Karpas-422 (cell line): ENCODE results near the gene RAB31. TPM values are rescaled to one million over a fixed set of nuclear protein-coding genes. Genes with fewer than 3 reads are reported as not detected.

Experiments
- DNase-seq: peaks from one replicate; pipeline ENCODE4 v3.0.0-alpha.2; 2015
- H2AFZ ChIP-seq: fragments of 200-600 bp; sonication (generic); 2 replicates; pipeline ENCODE4 v1.6.1; 2014; ENCODE audit warnings: antibody characterized with exemption, low read length, mixed read lengths
- H3K27ac ChIP-seq: fragments of 200-600 bp; sonication (generic); 2 replicates; pipeline ENCODE4 v1.5.1; 2014; ENCODE audit warnings: mild to moderate bottlenecking, low read length, moderate library complexity
- H3K27me3 ChIP-seq: fragments of 200-600 bp; sonication (generic); 2 replicates; pipeline ENCODE4 v1.6.1; 2014; ENCODE audit warnings: low read length, mixed read lengths
- H3K36me3 ChIP-seq: fragments of 200-600 bp; sonication (generic); 2 replicates; pipeline ENCODE4 v1.6.1; 2014; ENCODE audit warnings: low read length, mixed read lengths; ENCODE audit not compliant: insufficient read depth
- H3K4me1 ChIP-seq: fragments of 200-600 bp; sonication (generic); 2 replicates; pipeline ENCODE4 v1.6.1; 2014; ENCODE audit warnings: mild to moderate bottlenecking, low read length, mixed read lengths
- H3K4me2 ChIP-seq: fragments of 200-600 bp; sonication (generic); 2 replicates; pipeline ENCODE4 v1.6.1; 2014; ENCODE audit warnings: low read length, low read depth, mild to moderate bottlenecking; ENCODE audit not compliant: poor library complexity, severe bottlenecking
- H3K4me3 ChIP-seq: fragments of 200-600 bp; sonication (generic); 2 replicates; pipeline ENCODE4 v1.5.1; 2014; ENCODE audit warnings: mild to moderate bottlenecking, antibody characterized with exemption, low read length, mixed read lengths
- H3K79me2 ChIP-seq: fragments of 200-600 bp; sonication (generic); 2 replicates; pipeline ENCODE4 v1.6.1; 2014; ENCODE audit warnings: mild to moderate bottlenecking, low read length, mixed read lengths
- H3K9ac ChIP-seq: fragments of 200-600 bp; sonication (generic); 2 replicates; pipeline ENCODE4 v1.6.0; 2014; ENCODE audit warnings: low read length
- H3K9me2 ChIP-seq: fragments of 200-600 bp; sonication (generic), shearing (Covaris generic); replicated peaks from 2 replicates; pipeline ENCODE4 v1.6.0; 2014; ENCODE audit warnings: mild to moderate bottlenecking, low read length, moderate library complexity; ENCODE audit not compliant: insufficient read depth
- H3K9me3 ChIP-seq: fragments of 300-700, 200-600 bp; sonication (generic); 2 replicates; pipeline ENCODE4 v1.6.1; 2014; ENCODE audit warnings: low read length, mixed read lengths
- H4K20me1 ChIP-seq: fragments of 200-600 bp; sonication (generic); 2 replicates; pipeline ENCODE4 v1.6.1; 2014; ENCODE audit warnings: mild to moderate bottlenecking, antibody characterized with exemption, low read length, low read depth; ENCODE audit not compliant: insufficient read depth
- total RNA-seq: library from RNA; depleted of rRNA; stranded (reverse); fragments of >200 nt; shearing (Covaris generic); gene quantifications from 2 replicates; pipeline ENCODE4 v1.2.3, GENCODE V29; 2014; ENCODE audit warnings: low replicate concordance

The RAB31 gene
- total RNA-seq, 1 experiment from 2014 or later, result not detected

DNA sequence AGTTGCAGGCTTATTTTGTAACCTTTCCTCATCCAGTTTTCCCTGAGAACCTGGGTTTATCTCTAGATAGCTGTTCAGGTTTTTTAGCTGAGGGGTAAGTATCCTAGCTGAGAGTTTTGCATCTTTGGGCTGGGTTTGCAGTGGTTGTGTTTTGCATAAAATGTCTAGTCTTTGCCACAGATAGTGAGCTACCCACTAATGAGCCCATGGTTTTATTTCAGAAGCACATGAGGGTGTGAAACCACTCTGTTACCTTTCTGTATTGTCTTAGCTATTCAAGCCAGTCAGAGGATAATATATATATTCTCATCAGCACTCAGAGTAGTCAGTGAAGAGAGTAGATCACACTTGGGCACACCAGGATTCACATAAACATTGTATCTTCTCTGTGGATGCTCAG, 153.1 kb downstream of the RAB31 start:
- no peak for DNase-seq

DNA sequence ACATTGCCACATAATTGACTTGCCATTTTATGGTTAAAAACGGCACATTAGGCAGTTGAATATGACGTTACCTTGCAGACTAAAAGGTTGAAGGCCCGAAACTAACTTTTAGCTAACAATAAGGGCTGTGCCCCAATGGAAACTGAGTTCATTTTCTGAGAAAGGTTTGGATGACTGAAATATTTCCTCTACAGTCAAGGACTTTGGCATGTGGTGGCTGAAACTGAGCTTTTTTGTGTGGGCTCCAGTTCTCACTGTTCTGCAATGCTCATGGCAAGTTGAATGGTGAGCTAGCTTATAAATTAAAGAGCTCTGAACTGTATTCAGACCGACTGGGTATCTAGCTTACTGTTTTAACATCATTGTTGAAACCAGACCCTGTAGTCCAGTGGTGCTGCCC, 153.8 kb downstream of the RAB31 start:
- Histone ChIP-seq H3K4me3 (no peak overlapping the region), H3K36me3 (no peaks in the 10 kb centered on the region), H3K27me3 (no peaks in the 10 kb centered on the region), H3K79me2 (no peaks in the 10 kb centered on the region), H3K9me2 (no peaks in the 10 kb centered on the region), H3K4me2 (no peak overlapping the region), H3K27ac (no peak overlapping the region), H2AFZ (no peak overlapping the region), H3K4me1 (peaks cover 11% of the 10 kb centered on the region), H3K9ac (no peak overlapping the region), H3K9me3 (no peaks in the 10 kb centered on the region), H4K20me1 (no peaks in the 10 kb centered on the region)
- DNase-seq, result no peak

More for the DNA sequence above, 153.1 kb downstream of the RAB31 start:
- no peak overlapping the region for H3K4me2 ChIP-seq
- H3K36me3 ChIP-seq, result no peaks in the 10 kb centered on the region
- peaks cover 11% of the 10 kb centered on the region for H3K4me1 ChIP-seq
- H3K9me2 ChIP-seq, result no peaks in the 10 kb centered on the region
- no peaks in the 10 kb centered on the region for H3K27me3 ChIP-seq
- no peaks in the 10 kb centered on the region for H3K79me2 ChIP-seq
- no peak overlapping the region for H3K9ac ChIP-seq
- no peak overlapping the region for H2AFZ ChIP-seq
- H3K9me3 ChIP-seq, result no peaks in the 10 kb centered on the region
- no peak overlapping the region for H3K27ac ChIP-seq
- H4K20me1 ChIP-seq, result no peaks in the 10 kb centered on the region
- H3K4me3 ChIP-seq, result no peak overlapping the region

DNA sequence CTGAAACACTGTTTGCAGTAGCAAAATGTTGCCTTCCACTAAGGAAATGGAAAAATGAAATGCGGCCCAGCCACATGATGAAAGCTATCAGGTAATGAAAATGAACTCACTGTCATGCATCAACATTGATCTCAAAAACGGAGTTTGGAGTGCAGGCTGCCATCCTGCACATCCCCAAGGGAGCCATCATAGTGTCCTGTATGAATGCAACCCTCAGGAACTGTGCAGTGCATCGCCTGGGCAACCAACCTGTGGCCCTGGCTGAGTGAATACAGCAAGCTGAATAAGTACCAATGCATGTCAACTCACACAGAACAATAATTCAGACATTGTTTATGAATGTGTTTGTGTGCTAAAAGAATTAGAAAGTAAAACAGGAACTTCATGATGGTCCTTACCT, 154.6 kb downstream of the RAB31 start:
- Histone ChIP-seq H3K4me2 (no peak overlapping the region), H2AFZ (no peak overlapping the region), H3K9me3 (no peaks in the 10 kb centered on the region), H3K27ac (no peak overlapping the region), H3K27me3 (no peaks in the 10 kb centered on the region), H3K4me1 (peaks cover 11% of the 10 kb centered on the region), H3K79me2 (no peaks in the 10 kb centered on the region), H4K20me1 (no peaks in the 10 kb centered on the region), H3K36me3 (no peaks in the 10 kb centered on the region), H3K9me2 (no peaks in the 10 kb centered on the region), H3K9ac (no peak overlapping the region), H3K4me3 (no peak overlapping the region)
- DNase-seq, result no peak

DNA sequence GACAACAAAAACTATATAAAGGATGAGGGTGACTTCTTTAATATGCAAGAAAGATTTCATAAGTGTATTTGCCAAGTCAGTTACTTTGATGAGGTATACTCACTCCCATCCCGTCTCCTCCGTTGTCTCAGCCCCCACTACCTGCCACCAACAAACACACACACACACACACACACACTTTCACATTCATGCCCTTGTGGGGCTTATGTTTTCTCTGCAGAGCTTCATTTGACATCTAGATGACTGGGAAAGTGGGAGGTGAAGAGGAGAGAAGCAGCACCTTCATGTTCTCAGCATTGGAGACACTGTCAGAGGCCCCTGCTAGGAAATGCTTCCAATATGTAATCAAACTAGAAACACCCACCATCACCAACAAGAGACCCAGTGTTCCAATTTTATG, 155.2 kb downstream of the RAB31 start:
- Histone ChIP-seq H3K27me3 (no peaks in the 10 kb centered on the region), H3K27ac (no peak overlapping the region), H2AFZ (no peak overlapping the region), H3K36me3 (no peaks in the 10 kb centered on the region), H3K9me2 (no peaks in the 10 kb centered on the region), H3K4me2 (no peak overlapping the region), H3K4me3 (no peak overlapping the region), H3K9ac (no peak overlapping the region), H3K79me2 (no peaks in the 10 kb centered on the region), H3K9me3 (no peaks in the 10 kb centered on the region), H3K4me1 (peaks cover 11% of the 10 kb centered on the region), H4K20me1 (no peaks in the 10 kb centered on the region)
- DNase-seq, result no peak

DNA sequence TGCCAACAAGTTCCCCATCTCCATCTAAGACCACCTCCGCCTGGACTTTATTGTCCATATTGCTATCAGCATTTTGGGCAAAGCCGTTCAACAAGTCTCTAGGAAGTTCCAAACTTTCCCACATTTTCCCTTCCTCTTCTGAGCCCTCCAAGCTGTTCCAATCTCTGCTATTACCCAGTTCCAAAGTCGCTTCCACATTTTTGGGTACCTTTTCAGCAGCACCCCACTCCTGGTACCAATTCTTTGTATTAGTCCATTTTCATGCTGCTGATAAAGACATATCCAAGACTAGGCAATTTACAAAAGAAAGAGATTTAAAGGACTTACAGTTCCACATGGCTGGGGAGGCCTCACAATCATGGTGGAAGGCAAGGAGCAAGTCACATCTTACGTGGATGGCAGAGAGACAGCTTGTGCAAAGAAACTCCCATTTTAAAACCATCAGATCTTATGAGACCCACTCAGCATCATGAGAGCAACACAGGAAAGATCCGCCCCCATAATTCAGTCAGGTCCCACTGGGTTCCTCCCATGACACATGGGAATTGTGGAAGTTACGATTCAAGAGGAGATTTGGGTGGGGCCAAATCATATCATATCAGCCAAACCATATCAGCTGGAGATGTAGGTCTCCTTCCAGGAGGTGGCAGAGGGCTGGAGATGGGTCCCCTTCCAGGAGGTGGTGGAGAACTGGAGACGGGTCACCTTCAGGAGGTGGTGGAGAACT, 157.8 kb downstream of the RAB31 start:
- H2AFZ ChIP-seq, result no peak overlapping the region

GRCh38 chr18:9866627-9867026, 158.5 kb downstream of the RAB31 start:
- Histone ChIP-seq H3K36me3 (no peaks in the 10 kb centered on the region), H3K4me3 (no peak overlapping the region), H4K20me1 (no peaks in the 10 kb centered on the region), H3K27ac (no peak overlapping the region), H3K9me2 (no peaks in the 10 kb centered on the region), H2AFZ (no peak overlapping the region), H3K9me3 (no peaks in the 10 kb centered on the region), H3K9ac (no peak overlapping the region), H3K27me3 (no peaks in the 10 kb centered on the region), H3K4me1 (peaks cover 6% of the 10 kb centered on the region), H3K79me2 (no peaks in the 10 kb centered on the region), H3K4me2 (no peak overlapping the region)
- DNase-seq, result no peak

More for the DNA sequence above, 157.8 kb downstream of the RAB31 start:
- Histone ChIP-seq H3K9me3 (no peaks in the 10 kb centered on the region), H3K79me2 (no peaks in the 10 kb centered on the region), H3K4me2 (no peak overlapping the region), H3K9ac (no peak overlapping the region), H3K27ac (no peak overlapping the region), H3K4me3 (no peak overlapping the region), H4K20me1 (no peaks in the 10 kb centered on the region), H3K9me2 (no peaks in the 10 kb centered on the region), H3K27me3 (no peaks in the 10 kb centered on the region), H3K4me1 (peaks cover 11% of the 10 kb centered on the region), H3K36me3 (no peaks in the 10 kb centered on the region)
- DNase-seq, result no peak

DNA sequence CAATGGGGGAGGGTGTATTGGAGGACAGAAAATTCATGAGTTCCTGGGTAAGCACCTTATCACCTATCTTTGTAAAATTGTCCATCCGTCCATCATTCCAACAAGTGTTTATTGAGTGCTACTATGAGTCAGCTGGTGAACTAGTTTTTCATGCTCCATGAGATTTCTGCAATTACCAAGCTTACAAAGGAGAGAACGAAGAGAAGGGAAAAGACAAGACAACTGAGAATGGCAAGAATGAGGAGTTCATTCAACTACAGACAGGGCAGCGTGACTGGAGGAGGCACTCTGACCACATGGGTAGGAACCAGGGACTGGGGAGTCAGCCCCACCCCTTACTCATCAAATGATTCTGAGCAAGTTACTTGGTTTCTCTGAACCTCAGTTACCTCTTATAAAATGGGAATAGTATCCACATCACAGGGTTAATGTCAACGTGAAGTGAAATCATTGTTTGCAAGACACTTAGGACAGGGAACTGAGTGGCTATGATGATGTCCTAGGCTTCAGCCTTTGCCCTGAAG, 159.0 kb downstream of the RAB31 start:
- no peaks in the 10 kb centered on the region for H3K9me3 ChIP-seq
- H3K79me2 ChIP-seq, result no peaks in the 10 kb centered on the region
- H2AFZ ChIP-seq, result no peak overlapping the region
- H3K27ac ChIP-seq, result no peak overlapping the region
- peaks cover 6% of the 10 kb centered on the region for H3K4me1 ChIP-seq
- no peak overlapping the region for H3K4me3 ChIP-seq
- H3K4me2 ChIP-seq, result no peak overlapping the region
- no peaks in the 10 kb centered on the region for H4K20me1 ChIP-seq
- H3K9me2 ChIP-seq, result no peaks in the 10 kb centered on the region
- no peak for DNase-seq
- H3K27me3 ChIP-seq, result no peaks in the 10 kb centered on the region
- H3K9ac ChIP-seq, result no peak overlapping the region
- no peaks in the 10 kb centered on the region for H3K36me3 ChIP-seq

DNA sequence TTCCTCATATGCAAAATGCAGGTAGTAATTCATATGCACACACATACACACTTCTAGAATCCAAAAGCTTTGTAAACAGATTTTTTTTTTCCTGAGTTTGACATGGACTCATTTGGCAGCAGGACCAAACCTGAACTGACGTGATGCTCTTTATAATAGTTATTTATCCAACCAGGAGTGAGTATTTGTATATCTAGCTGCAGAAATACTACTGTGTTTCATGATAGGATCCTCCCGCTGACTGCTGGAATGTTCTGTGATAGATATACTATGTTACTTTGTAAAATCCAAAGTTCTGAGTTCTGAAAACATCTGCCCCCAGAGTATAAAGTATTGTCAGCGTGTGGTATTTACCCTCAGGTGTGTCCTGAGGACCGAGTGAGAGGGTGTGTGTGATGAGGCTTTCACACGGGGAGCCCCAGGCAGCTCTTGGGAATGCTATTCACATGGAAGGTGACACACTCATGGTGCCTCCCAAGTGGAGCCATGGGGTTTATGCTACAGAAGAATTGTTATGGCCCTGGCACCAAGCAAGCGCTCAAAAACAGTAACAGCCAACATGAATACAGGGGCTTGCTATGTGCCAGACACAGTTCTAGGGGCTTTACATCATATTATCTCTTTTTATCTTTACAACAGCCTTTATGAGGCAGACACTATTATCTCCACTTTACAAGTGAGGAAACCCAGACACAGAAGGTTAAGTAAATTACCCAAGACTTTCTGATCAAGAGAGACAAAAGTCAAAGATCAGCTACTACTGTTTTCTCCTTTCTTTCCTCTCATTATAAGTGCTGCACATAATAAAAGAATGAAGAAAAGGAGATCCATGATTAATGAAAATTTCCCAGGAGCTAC, 161.0 kb downstream of the RAB31 start:
- Histone ChIP-seq H3K27ac (no peak overlapping the region), H3K79me2 (no peaks in the 10 kb centered on the region), H3K4me3 (no peak overlapping the region), H2AFZ (no peak overlapping the region), H3K4me2 (no peak overlapping the region), H3K9ac (no peak overlapping the region), H3K27me3 (no peaks in the 10 kb centered on the region), H3K9me2 (no peaks in the 10 kb centered on the region), H3K9me3 (no peaks in the 10 kb centered on the region), H3K36me3 (no peaks in the 10 kb centered on the region), H4K20me1 (no peaks in the 10 kb centered on the region), H3K4me1 (no peaks in the 10 kb centered on the region)
- no peak for DNase-seq
